Omental fat pad (tissue), 4 donors: ENCODE results near the gene TPRX1. TPM values are rescaled to one million over a fixed set of nuclear protein-coding genes. Genes with fewer than 3 reads are reported as not detected.
"Not testable (repeated sequence)": the region's sequence is repeated elsewhere in the genome, so short reads cannot be mapped to it uniquely, and the experiment has no call there.

Experiments used
- ATAC-seq: fragments of 150-250 bp; one replicate; pipeline ENCODE4 v1.9.1; 2016; ENCODE audit warnings: mild to moderate bottlenecking, moderate library complexity; ENCODE audit not compliant: low FRiP score
- DNase-seq: peaks from one replicate; pipeline ENCODE4 v3.0.0-alpha.2; 2019; ENCODE audit warnings: low spot score
- CTCF ChIP-seq, 3 donors: fragments of 450-650 bp; IDR thresholded peaks; one replicate each; pipeline ENCODE4 v1.5.1; 2016 to 2017; ENCODE audit warnings: antibody characterized with exemption in 3 of 3, mild to moderate bottlenecking in 3 of 3, moderate library complexity in 2 of 3
- total RNA-seq, 4 donors: library from RNA; depleted of rRNA; stranded (reverse); fragments of >200 nt; gene quantifications; one replicate each; pipeline ENCODE4 v1.1.0, GENCODE V29; 2016

The TPRX1 gene
- total RNA-seq, 4 donors from 2014 or later, result not detected

GRCh38 chr19:47836038-47836437 is 31.7 kb upstream of the TPRX1 start:
- no peak for ATAC-seq
- no peak for DNase-seq
- no peak for TF ChIP-seq CTCF (IDR thresholded peaks at IDR 0.05)

GRCh38 chr19:47832723-47833122 is 28.4 kb upstream of the TPRX1 start:
- DNase-seq (no peak), ATAC-seq (no peak)
- no peak for TF ChIP-seq CTCF (IDR thresholded peaks at IDR 0.05)

DNA sequence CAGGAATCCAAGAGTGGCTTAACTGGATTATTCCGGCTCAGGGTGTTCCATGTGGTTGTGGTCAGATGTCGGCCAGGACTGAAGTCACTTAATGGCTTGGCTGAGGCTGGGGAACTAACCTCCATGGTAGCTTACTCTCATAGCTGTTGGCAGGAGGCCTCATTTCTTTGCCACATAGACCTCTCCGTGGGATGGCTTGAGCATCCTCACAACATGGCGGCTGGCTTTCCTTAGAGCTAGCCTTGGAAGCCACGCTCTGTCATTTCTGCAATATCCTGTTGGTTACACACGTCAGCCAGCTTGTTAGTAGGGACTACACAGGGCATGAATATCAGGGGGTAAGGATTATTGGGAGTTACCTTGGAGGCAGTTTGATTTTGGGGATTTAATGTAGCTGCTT is 22.4 kb upstream of the TPRX1 start:
- TF ChIP-seq CTCF (IDR thresholded peaks at IDR 0.05), result no peak
- no peak for DNase-seq
- ATAC-seq, result no peak

DNA sequence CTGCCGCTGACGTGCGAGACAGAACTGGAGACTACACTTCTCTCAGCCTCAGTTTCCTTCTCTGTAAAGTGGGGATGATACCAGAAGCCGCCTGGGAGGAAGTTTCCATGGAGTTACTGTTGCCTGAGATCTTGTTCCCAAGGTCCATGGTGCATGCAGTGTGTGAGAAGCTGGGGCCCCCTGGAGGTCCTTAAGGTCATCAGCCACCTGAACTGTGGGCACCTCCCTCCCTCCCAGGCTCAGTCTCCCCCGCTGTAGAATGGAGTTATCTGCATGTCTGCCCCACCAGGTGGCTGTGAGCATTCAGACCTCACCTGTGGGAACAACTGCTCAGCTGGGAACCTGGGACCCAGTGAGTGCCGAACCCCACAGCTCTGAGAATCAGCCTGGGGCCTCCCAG is 20.0 kb upstream of the TPRX1 start:
- ATAC-seq (no peak), DNase-seq (no peak)
- no peak for TF ChIP-seq CTCF (IDR thresholded peaks at IDR 0.05)

DNA sequence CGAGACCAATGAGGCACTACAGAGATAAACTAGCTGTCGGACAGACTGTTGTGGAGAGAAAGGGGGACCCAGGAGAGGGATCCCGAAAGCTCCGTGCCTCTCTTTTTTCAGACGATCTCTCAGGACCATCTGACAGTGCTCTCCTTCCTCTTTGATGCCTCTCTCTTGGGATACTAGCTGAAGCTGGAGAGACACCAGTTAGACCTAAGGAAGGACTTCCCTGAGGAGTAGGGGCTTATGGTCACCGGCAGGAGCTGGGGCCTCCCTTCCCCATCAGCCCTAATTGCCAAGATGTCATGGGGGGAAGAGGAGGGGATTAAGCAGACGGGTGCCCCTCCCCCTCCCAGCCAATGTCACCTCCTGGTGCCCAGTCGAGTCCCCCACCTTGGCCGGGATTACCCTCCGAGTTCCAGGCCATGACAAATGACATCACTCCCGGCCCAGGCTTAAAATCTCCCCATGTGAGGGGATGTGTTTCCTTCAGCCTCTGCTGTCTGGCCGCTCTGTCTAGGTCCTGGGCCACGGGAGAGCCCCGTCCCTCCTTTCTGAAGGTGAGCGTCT is 17.2 kb upstream of the TPRX1 start, which contains the start of gene CRX:
Gene CRX, plus strand, starts transcription at position 478 of the 561 bp plus-strand sequence. CDS start 12,507 bp downstream, outside the sequence.
- TF ChIP-seq CTCF (IDR thresholded peaks at IDR 0.05), result no peak
- DNase-seq, result no peak
- ATAC-seq, result no peak

GRCh38 chr19:47820410-47820809 is 16.1 kb upstream of the TPRX1 start:
- TF ChIP-seq CTCF (IDR thresholded peaks at IDR 0.05), result no peak
- ATAC-seq (no peak), DNase-seq (no peak)

DNA sequence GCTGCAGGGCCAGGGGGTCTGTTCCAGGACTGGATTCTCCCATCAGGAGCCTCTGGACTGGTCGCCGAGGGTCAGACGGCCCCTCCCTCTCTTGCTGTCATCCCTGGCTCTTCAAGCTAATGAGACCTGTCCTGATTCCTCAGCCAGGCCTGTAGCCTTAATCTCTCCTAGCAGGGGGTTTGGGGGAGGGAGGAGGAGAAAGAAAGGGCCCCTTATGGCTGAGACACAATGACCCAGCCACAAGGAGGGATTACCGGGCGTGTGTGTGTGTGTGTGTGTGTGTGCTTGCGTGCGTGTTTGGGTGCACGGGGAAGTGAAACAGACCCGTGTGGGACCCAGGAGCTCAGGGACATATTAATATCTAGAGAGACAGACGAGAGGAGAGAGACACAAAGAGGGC is 15.5 kb upstream of the TPRX1 start:
- DNase-seq, result no peak
- no peak for ATAC-seq
- TF ChIP-seq CTCF (IDR thresholded peaks at IDR 0.05), result no peak

GRCh38 chr19:47818221-47818620 is 13.9 kb upstream of the TPRX1 start:
- not testable (repeated sequence) for DNase-seq, ATAC-seq

DNA sequence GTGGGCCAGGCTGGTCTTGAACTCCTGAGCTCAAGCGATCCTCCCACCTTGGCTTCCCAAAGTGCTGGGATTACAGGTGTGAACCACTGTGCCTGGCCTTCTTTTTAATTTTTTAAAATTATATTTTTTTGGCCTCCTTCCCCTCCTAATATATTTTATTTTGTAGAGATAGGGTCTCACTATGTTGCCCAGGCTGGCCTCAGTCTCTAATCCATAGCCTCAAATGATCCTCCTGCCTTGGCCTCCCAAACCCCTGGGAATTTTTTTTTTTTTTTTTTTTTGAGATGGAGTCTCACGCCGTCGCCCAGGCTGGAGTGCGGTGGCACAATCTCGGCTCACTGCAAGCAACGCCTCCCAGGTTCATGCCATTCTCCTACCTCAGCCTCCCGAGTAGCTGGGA is 11.9 kb upstream of the TPRX1 start:
- not testable (repeated sequence) for ATAC-seq, DNase-seq
